Hepatocyte (in vitro differentiated cells): ENCODE data around the gene HRH2.

ENCODE experiments used
- CTCF ChIP-seq: fragments of 200-600 bp; sonication (generic); IDR thresholded peaks from 2 replicates; pipeline ENCODE4 v1.5.1; 2016; ENCODE audit warnings: antibody characterized with exemption, mild to moderate bottlenecking; ENCODE audit not compliant: poor library complexity
- EZH2phosphoT487 ChIP-seq: fragments of 200-600 bp; sonication (generic); IDR thresholded peaks from one replicate; pipeline ENCODE4 v1.6.1; 2018; ENCODE audit warnings: antibody characterized with exemption, mild to moderate bottlenecking, low read depth, moderate library complexity; ENCODE audit not compliant: unreplicated experiment, severe bottlenecking

- TF ChIP-seq CTCF (no peak), EZH2phosphoT487 (no peak)
Measured at GRCh38 chr5:175684931-175685330, 27.1 kb downstream of the HRH2 start.
